BE2C (cell line): ENCODE measurements around the gene CDC45.

Source experiments
- DNase-seq: peaks from one replicate; pipeline ENCODE4 v3.0.0-alpha.2; 2020
- H3K27me3 ChIP-seq: fragments of 250-450 bp; sonication (Bioruptor Pico); 2 replicates; pipeline ENCODE4 v1.5.1; 2020; ENCODE audit warnings: mild to moderate bottlenecking
- H3K36me3 ChIP-seq: fragments of 250-450 bp; sonication (Bioruptor Pico); 2 replicates; pipeline ENCODE4 v1.5.1; 2020; ENCODE audit warnings: mild to moderate bottlenecking
- H3K4me1 ChIP-seq: fragments of 250-450 bp; sonication (Bioruptor Pico); 2 replicates; pipeline ENCODE4 v1.5.1; 2020
- H3K4me3 ChIP-seq: 2 replicates; pipeline ENCODE4 v1.5.1; 2011; ENCODE audit warnings: low read depth, low read length
- H3K9me3 ChIP-seq: fragments of 250-450 bp; sonication (Bioruptor Pico); 2 replicates; pipeline ENCODE4 v1.5.1; 2020
- TF ChIP-seq, protein P1 (sequence below): IDR thresholded peaks from 2 replicates; pipeline ENCODE4 v1.5.1; 2012; ENCODE audit warnings: mild to moderate bottlenecking, low read depth, low read length

The CDC45 gene

DNA sequence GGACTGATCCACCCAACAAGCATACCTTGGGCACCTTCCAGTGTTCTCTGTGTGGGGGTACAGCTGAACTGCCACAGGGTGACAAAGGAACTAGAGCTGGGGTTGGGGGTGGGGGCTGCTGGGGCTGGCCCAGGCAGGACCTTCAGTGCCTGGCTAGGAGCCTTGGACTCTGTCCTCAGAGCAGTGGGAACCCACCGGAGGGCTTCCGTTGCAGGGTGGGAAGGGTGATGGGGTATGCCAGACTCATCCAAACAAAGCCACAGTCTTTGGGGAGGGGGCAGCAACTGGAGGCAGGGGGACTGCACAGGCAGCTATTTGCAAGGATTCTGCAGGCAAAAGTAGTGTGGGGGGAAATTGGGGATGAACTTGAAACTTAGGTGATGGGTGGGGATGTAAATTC, 80.2 kb downstream of the CDC45 start:
- TF ChIP-seq, protein P1, sequence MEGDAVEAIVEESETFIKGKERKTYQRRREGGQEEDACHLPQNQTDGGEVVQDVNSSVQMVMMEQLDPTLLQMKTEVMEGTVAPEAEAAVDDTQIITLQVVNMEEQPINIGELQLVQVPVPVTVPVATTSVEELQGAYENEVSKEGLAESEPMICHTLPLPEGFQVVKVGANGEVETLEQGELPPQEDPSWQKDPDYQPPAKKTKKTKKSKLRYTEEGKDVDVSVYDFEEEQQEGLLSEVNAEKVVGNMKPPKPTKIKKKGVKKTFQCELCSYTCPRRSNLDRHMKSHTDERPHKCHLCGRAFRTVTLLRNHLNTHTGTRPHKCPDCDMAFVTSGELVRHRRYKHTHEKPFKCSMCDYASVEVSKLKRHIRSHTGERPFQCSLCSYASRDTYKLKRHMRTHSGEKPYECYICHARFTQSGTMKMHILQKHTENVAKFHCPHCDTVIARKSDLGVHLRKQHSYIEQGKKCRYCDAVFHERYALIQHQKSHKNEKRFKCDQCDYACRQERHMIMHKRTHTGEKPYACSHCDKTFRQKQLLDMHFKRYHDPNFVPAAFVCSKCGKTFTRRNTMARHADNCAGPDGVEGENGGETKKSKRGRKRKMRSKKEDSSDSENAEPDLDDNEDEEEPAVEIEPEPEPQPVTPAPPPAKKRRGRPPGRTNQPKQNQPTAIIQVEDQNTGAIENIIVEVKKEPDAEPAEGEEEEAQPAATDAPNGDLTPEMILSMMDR, result no peak
- no peak overlapping the region for H3K4me3 ChIP-seq
- H3K27me3 ChIP-seq, result no peaks in the 10 kb centered on the region
- H3K36me3 ChIP-seq, result no peaks in the 10 kb centered on the region
- peaks cover 2% of the 10 kb centered on the region; the same call in 1 of the 2 replicates for H3K4me1 ChIP-seq
- H3K9me3 ChIP-seq, result no peaks in the 10 kb centered on the region
- DNase-seq, result no peak

DNA sequence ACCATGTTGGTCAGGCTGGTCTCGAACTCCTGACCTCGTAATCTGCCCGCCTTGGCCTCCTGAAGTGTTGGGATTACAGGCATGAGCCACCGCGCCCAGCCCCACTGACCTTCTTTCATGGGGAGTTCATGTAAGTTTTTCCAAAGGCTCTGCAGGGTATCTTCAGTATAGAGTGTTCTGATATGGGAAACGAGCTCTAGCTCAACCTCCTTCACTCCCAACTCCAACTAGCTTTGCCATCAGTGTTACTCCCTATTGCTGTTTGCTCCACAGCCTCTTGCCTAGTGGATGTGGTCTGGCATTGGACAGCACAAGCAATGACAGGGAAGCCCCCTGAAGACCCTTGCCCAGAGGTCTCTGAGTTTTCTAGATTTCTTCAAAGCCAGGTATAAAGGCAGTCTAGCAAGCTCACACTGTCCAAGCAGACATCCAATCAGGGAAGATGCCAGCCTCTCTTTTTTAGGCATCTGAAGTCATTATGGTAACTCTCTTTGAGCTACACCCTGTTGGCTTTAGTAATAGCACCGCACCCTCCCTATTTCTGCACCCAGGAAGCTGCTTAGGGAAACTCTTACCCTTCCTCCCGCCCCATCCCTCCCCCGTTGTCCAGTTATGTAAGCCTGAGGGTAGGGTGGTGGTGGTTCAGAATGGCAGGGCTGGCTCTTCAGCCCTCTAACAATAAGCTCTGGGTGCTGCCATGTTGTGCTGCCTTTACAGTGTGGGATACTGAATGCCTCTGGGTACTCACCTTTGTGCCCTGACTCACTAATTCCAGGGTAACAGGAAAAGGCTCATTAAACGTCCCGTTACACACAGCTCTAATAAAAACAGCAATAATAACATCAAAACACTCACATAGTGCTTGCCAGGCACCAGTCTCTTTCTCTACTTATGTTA, 85.9 kb downstream of the CDC45 start:
- TF ChIP-seq, protein P1, result no peak
- DNase-seq, result no peak
- Histone ChIP-seq H3K9me3 (no peaks in the 10 kb centered on the region), H3K27me3 (no peaks in the 10 kb centered on the region), H3K4me1 (no peaks in the 10 kb centered on the region), H3K4me3 (no peak overlapping the region), H3K36me3 (no peaks in the 10 kb centered on the region)

DNA sequence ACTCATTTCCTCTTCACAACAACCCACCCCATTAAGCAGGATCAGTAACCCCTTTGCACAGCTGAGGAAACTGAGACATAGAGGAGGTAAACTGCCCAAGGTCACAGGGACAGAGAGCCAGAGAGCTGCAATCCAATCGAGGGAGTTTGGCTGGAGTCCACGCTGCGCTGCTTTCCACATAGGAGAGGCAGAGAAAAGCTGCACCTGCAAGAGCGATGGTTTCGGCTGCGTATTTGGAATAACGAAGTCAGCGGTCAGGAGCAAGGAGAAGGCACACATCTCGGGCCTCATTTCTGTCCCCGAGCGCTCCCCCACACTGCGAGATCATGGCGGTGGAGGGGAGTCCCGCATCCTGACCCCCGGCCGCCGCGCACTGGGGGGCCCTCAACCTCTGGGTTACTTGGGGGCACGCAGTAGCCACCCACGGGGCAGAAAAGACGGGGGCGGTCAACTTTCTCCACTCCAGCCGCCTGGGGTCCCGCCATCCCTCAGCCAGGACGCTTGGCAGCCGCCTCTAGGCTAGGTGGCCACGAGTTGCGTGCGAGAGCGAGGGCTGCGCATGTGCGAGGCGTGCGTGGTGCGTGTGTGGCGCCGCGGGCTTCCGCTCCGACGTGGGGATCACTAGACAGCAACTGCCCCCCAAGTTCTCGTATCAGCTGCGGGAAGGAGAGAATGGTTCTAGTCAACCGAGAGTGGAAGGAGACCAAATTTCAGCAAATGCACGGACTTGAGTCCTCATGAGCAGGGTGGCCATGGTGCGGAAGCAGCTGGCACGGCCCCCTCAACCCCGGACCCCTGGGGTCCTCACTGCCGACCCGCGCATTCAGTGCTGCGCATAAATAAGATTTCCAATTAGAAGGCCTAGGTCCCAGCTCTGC, 86.8 kb downstream of the CDC45 start:
- Histone ChIP-seq H3K4me3 (no peak overlapping the region), H3K36me3 (no peaks in the 10 kb centered on the region), H3K9me3 (no peaks in the 10 kb centered on the region), H3K27me3 (no peaks in the 10 kb centered on the region), H3K4me1 (no peaks in the 10 kb centered on the region)
- TF ChIP-seq, protein P1, result no peak
- no peak for DNase-seq

GRCh38 chr22:19567157-19568009, 87.7 kb downstream of the CDC45 start:
- TF ChIP-seq, protein P1, result no peak
- H3K4me1 ChIP-seq, result no peaks in the 10 kb centered on the region
- no peaks in the 10 kb centered on the region for H3K27me3 ChIP-seq

GRCh38 chr22:19568337-19569275, 88.9 kb downstream of the CDC45 start:
- Histone ChIP-seq H3K27me3 (no peaks in the 10 kb centered on the region), H3K9me3 (no peaks in the 10 kb centered on the region), H3K36me3 (no peaks in the 10 kb centered on the region), H3K4me3 (no peak overlapping the region), H3K4me1 (no peaks in the 10 kb centered on the region)
- DNase-seq, result no peak
- TF ChIP-seq, protein P1, result no peak

More at GRCh38 chr22:19567157-19568009, 87.7 kb downstream of the CDC45 start:
- Histone ChIP-seq H3K4me3 (no peak overlapping the region), H3K9me3 (no peaks in the 10 kb centered on the region), H3K36me3 (no peaks in the 10 kb centered on the region)
- DNase-seq, result no peak
